GM12801 (cell line): Measurements from ENCODE around the gene ATM.

Experiments
- CTCF ChIP-seq: IDR thresholded peaks from one replicate; pipeline ENCODE4 v1.5.1; 2011; ENCODE audit warnings: control low read depth; ENCODE audit not compliant: insufficient read length; ENCODE audit errors: extremely low read depth

Gene ATM

GRCh38 chr11:108346451-108346850 is 123.6 kb downstream of the ATM start:
- no peak for TF ChIP-seq CTCF

GRCh38 chr11:108351468-108351867 is 128.6 kb downstream of the ATM start:
- no peak for TF ChIP-seq CTCF

- TF ChIP-seq CTCF: no peak
These were observed 141.3 kb downstream of the ATM start for GRCh38 chr11:108364159-108364558.

- no peak for TF ChIP-seq CTCF
These were observed 145.3 kb downstream of the ATM start for GRCh38 chr11:108368134-108368533.

GRCh38 chr11:108369064-108369463 is 146.2 kb downstream of the ATM start:
- no peak for TF ChIP-seq CTCF

- no peak for TF ChIP-seq CTCF
These were observed 147.4 kb downstream of the ATM start for GRCh38 chr11:108370315-108370714.

- TF ChIP-seq CTCF: no peak
These were observed 148.1 kb downstream of the ATM start for GRCh38 chr11:108370990-108371389.

GRCh38 chr11:108388576-108388975 is 165.7 kb downstream of the ATM start:
- TF ChIP-seq CTCF: no peak
